Inferior parietal cortex (tissue), 1 donor: ENCODE results near the gene ZNF488.
"Not testable (repeated sequence)": the region's sequence is repeated elsewhere in the genome, so short reads cannot be mapped to it uniquely, and the experiment has no call there.

Experiments
- DNase-seq: peaks from one replicate; pipeline ENCODE4 v3.0.0-alpha.2; 2016; ENCODE audit errors: extremely low spot score

ZNF488 gene

GRCh38 chr10:47409866-47410256 is 25.8 kb upstream of the ZNF488 start:
- DNase-seq, result no peak

- DNase-seq, result no peak
Measured at GRCh38 chr10:47409171-47409865, 25.2 kb upstream of the ZNF488 start.

GRCh38 chr10:47408606-47409005 is 24.5 kb upstream of the ZNF488 start:
- DNase-seq, result no peak

DNA sequence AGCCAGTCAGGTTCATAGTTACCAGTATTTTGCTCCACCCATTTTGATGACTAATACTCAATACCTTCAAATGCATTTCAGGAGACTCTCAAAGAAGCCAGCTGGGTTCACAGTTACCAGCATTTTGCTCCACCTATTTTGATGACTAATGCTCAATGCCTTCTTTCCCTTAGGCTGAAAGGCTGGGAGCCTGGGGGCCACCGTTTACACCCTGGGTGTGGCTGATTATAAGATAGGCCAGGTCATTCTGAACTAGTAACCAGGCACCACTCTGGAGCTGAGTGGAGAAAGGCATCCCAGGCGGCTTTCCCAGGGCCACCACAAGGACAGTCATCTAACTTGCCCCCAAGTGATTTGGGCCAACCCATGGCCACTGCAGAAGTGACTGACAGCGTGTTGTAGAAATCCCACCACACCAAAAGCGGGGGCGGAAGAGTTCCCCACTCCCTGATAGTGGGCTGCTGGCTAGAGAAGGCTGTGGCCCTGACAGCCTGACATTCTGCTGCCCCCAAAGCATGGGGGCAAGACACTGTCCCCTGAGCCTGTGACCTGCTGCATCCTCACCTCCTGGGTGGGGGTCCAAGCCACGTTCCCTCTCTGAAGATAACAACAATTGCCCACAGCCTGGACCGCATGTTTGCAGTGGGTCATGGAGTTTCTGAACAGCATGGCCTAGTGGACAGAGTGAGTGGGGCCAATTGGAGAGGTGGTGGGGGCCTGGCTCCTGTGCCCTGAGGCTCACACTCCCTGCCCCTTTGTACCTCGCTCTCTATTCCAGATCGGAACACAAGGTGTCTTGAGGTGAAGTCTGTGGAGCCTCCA is 23.0 kb upstream of the ZNF488 start:
- peak; percentile 36 for DNase-seq

DNA sequence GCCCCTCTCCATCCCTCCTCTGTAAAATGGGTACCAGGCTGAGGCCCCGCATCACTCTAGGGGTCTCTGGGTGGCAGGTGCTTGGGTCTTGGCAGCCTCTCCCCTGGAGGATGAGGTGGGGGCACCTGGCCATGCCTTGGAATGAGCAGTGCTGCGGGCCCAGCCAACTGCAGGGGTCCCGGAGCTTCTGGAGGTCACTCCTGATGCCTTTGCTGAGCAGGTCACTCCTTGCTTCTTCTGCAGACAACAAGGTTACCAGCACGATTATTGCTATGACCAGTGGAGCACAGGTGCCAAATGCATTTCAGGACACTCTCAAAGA is 22.4 kb upstream of the ZNF488 start:
- no peak for DNase-seq

DNA sequence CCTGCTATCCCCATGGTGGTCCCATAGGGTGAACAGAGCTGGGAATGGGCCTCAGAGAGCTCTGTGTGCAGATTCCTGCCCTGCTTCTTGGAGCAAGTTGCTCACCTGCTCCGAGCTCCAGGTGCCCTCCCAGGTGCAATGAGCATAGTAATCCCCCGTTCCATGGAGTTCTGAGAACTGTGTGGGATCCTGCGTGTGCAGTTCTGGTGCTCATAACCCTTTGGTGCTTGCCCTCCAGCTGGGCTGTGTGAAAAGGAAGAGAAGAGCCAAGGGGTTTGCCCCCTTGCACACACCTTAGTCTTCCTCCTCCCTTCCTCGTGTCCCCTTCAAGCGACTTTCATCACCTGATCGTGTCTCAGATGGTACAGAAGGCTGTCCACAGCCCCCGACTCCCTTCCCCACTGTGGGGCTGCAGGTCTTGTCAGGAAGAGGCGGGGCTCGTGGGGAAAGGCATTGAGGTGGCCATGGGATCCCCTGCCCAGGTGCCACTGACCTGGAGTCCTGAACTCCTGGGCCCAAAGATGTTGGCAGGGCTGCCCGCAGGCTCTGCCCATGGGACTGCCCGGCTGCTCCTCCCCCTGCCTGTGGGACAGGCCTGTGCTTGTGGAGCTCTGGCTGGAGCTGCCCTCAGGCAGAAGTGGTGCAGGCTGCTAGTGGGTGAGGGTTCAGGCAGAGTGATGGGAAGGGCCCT is 21.9 kb upstream of the ZNF488 start:
- no peak for DNase-seq

GRCh38 chr10:47404937-47405336 is 20.8 kb upstream of the ZNF488 start:
- DNase-seq, result no peak

- DNase-seq, result no peak
Measured at GRCh38 chr10:47404446-47404845, 20.4 kb upstream of the ZNF488 start.

DNA sequence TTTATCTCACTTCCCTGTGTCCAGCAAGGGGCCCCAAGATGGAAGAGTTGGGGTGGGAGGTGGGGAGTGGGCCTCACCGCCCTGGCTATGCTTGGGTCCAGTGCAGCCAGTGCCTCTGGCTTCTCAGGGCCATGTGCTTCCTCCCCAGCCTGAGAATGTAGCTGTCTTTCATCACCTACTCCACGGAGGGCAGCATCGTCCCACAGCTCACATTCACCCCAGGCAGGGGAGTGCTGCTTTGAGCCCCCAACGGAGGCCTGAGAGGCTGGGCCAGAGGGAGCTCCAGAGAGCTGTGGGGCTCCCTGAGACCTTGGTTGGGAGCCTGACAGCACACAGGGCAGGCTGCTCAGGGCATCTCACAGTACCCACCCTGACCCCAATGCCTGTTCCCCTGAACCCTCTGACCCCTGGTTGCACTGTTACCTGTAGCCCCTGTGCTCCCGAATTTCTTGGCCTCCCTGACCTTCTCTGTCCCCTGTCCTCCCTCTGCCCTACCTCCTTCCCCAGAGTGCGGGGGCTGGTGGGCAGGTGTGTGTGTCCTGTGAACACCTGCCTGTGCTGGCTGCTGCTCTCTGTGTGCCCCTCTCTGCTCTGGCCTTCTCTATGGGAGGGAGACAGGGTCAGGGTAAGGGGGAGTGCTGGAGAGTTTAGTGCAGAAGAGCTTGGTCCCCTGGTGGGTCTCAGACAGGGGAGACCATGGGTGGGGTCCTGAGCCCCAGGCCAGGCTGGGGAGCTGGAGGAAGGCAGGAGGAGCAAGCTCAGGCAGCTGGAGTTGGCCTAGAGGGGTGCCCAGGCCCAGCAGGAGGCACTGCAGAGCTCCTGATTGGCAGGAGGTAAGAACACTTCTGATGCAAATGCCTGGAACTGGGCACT is 19.6 kb upstream of the ZNF488 start:
- no peak for DNase-seq

DNA sequence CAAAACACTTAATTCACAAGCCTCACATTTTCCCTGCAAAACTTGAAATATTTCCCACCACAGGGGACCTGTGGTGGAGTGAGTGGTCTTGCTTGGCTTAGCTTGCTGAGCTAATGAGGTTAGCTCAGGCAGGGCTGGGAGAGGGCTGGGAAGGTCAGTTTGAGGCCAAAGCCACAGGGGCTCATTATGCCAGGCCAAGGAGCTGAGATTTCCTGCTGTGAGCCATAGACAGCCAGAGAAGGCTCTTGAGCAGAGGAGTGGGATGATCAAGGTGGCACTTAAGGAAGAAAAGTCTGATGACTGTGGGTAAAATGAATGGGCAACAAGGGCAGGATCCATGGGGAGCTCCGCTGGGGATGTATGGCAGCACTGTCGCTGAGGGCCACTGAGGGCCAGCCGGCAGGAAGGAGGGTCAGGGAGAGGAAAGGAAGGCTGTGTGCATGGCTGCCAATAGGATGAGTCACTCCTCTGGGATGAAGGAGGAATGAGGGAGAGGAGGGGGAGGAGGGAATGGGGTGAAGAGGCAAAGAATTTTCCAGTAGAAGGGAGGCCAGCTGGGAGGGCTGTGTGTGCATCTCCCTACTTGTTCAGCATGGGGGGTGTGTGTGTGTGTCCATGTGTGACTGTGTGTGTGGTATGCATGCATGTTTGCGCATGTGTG is 18.7 kb upstream of the ZNF488 start:
- no peak for DNase-seq

DNA sequence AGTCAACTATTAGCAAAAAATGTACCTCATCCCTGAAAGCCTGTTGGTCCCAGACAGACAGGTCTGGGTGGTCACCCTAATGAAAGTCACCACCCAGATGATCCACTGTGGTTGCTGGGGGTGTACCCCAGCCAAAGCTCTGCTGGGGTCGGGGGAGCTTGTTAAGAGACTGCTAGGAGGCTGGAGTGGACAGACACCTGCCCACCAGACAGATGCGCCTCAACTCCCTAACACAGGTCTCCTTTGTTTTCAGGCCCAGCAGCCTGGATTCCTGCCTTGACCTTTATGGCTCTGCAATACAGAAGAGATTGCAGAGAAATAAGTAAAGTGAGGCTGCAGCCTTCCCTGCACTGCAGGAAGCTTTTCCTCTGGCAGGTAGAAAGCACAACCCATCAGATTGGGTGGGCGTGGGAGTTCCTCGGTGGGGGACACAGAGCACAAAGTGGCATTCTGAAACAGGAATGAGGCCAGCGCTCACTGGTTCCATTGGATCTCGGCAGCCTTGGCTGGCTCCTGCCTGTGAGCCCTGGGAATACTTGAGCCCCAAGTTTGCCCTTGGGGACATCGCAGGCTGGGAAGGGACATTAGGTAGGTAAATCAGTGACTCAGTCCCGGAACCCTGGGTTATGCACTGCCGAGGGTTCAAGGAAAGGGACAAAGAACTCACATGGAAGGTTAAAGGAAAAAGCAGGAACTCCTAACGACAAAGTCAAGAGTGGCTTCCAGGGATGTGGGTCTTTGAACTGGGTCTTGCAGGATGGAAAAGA is 18.0 kb upstream of the ZNF488 start:
- DNase-seq, result no peak

GRCh38 chr10:47401210-47401609 is 17.1 kb upstream of the ZNF488 start:
- no peak for DNase-seq

DNA sequence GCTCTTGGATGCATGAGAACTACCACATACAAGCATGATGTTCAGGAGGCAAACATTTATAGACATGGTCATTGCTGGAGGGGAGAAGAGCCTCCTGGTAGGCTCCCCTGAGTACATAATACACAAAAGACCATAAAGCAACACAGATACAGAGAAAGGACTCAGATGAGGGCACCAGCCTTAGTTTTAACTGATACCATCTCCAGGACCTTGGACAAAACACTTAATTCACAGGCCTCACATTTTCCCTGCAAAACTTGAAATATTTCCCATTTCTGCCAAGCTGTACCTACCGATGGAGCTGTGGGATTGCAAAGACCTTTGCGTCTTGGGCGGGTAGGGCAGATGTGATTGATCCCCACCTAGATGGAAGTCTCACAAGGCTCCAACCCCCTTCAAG is 16.7 kb upstream of the ZNF488 start:
- no peak for DNase-seq

DNA sequence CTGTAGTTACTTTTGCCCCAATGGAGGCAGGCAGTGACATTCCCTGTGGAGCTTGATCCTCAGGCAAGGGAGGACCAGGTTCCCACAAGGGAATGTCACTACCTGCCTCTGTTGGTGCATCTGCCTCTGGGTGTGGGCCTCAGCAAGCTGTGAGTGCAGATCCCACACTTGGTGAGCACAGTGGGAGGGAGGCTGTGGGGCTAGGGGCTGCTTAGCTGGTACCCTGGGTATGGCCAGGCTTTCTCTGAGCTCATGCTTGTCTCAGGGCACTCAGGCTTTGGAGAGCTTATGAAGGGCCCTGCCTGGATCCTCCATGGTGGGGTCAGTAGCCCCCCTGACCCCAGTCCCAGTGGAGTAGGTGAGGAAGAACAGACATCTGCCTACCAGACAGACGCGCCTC is 16.2 kb upstream of the ZNF488 start:
- no peak for DNase-seq

GRCh38 chr10:47397256-47397655 is 13.2 kb upstream of the ZNF488 start:
- DNase-seq, result no peak

GRCh38 chr10:47396311-47396717 is 12.2 kb upstream of the ZNF488 start:
- no peak for DNase-seq

GRCh38 chr10:47389619-47390018 is 5.5 kb upstream of the ZNF488 start:
- no peak for DNase-seq

DNA sequence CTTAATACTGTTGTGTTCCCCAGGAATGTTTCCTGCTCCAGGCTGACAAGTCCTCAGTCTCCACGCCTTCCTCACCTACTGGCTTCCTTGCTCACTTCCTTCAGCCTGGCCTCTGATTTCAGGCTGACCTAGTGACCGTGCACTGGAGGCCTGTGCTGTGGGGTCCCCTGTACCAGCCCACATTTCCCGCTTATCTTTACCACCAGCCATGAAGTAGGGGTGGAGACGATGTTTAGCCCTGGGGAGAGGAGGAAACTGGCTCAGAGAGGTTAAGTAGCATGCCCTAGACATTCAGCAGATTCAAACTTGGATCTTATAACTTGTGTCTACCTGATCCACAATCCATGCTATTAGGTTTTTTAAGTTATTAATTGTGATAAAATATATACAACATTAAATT is 4.8 kb upstream of the ZNF488 start:
- DNase-seq, result no peak

DNA sequence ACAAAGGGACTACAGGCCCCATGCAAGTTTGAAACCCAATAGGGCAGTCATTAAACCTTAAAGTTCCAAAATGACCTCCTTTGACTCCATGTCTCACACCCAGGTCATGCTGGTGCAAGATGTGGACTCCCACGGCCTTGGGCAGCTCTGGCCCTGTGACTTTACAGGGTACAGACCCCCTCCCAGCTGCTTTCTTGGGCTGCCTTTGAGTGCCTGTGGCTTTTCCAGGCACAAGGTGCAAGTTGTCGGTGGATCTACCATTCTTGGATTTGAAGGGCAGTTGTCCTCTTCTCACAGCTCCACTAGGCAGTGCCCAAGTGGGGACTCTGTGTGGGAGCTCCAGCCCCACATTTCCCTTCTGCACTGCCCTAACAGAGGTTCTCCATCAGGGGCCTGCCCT is 2.0 kb upstream of the ZNF488 start:
- DNase-seq, result not testable (repeated sequence)

DNA sequence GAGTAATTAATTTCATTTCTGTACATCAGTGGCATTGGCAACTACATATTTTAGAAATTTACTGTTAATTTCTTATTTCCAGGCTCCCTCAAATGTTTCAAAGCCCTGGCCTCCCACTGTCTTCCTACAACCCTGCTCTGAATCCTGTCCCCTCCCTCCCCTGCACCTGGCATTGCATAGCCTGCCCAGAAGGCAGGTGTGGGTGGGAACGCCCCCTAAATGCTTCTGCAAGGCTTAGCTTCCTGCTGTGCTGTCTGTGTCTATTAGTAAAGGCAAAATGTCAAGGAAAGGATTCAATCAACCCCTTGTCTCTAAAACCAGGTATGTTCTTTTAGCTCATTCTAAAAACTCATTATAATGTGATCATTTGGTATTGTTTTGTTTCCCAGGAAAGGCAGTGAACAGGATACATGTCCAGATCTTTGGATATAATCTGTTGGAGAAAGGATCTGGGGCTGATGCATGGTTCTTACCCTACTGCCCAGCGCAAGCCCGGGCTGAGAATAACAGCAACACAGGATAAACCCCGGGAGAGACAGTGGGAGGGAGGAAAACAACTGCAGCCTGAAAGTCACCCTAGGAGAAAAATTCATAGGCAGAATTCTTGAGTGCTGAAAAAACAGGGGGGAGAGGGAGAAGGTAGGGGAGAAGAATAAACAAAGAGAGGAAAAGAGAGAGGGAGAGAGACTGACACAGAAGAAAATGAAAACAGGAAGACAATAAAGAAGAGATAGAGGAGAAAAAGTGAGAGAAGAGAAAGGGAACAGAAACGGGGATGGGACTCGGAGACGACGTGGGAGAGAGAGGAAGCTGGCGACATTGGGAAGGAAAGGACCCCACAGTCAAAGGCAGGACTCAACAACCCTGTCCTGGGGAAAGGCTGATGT is 589 bp downstream of the ZNF488 start:
- no peak for DNase-seq
